ENCODE measurements around the gene OR52M1.

The OR52M1 gene

GRCh38 chr11:4565371-4565770, 20.4 kb downstream of the OR52M1 start:
- no peak for DNase-seq (ENCODE audit: low read depth in 2 of 3, low spot score in 1 of 3)

GRCh38 chr11:4569075-4569474, 24.1 kb downstream of the OR52M1 start:
- DNase-seq (ENCODE audit: low read depth in 2 of 3, low spot score in 1 of 3), result no peak

GRCh38 chr11:4576880-4577279, 31.9 kb downstream of the OR52M1 start:
- DNase-seq (ENCODE audit: low read depth in 2 of 3, low spot score in 1 of 3), result no peak

- no peak for DNase-seq (ENCODE audit: low read depth in 2 of 3, low spot score in 1 of 3)
These were observed 32.8 kb downstream of the OR52M1 start for GRCh38 chr11:4577761-4578160.

- no peak for DNase-seq (ENCODE audit: low read depth in 2 of 3, low spot score in 1 of 3)
These were observed 33.6 kb downstream of the OR52M1 start for GRCh38 chr11:4578624-4579023.

- no peak for DNase-seq (ENCODE audit: low read depth in 2 of 3, low spot score in 1 of 3)
These were observed 35.1 kb downstream of the OR52M1 start for GRCh38 chr11:4580124-4580523.

- DNase-seq (ENCODE audit: low read depth in 2 of 3, low spot score in 1 of 3), result no peak
These were observed 36.5 kb downstream of the OR52M1 start, which contains the start of gene OR52I2 for GRCh38 chr11:4581443-4581842. TSS of gene OR52I2 (plus strand) at chr11:4581743.

- DNase-seq (ENCODE audit: low read depth in 2 of 3, low spot score in 1 of 3), result no peak
These were observed 44.0 kb downstream of the OR52M1 start for GRCh38 chr11:4589017-4589416.

GRCh38 chr11:4593739-4594138, 48.7 kb downstream of the OR52M1 start, which contains the start of gene OR52I1:
TSS of gene OR52I1 (plus strand) at chr11:4594039. CDS start at chr11:4594039, 0 bp downstream.
- DNase-seq (ENCODE audit: low read depth in 2 of 3, low spot score in 1 of 3), result no peak
